Smooth muscle cell (in vitro differentiated cells): Measurements from ENCODE around the gene SOX8. TPM values are rescaled to one million over a fixed set of nuclear protein-coding genes. Genes with fewer than 3 reads are reported as not detected.
"Not testable (repeated sequence)": the region's sequence is repeated elsewhere in the genome, so short reads cannot be mapped to it uniquely, and the experiment has no call there.

ENCODE experiments used
- DNase-seq: peaks from one replicate; lab custom pipeline; 2025; ENCODE audit not compliant: unreplicated experiment; lab: John Stamatoyannopoulos, UW
- H2AFZ ChIP-seq: fragments of 200-600 bp; sonication (generic); 2 replicates; pipeline ENCODE4 v1.6.0; 2016; ENCODE audit warnings: antibody characterized with exemption, low read depth, mild to moderate bottlenecking
- H3F3A ChIP-seq: fragments of 200-600 bp; sonication (generic); 2 replicates; pipeline ENCODE4 v1.6.0; 2017; ENCODE audit warnings: antibody characterized with exemption, low read depth
- H3K27ac ChIP-seq: fragments of 200-600 bp; sonication (generic); 2 replicates; pipeline ENCODE4 v1.5.1; 2016; ENCODE audit warnings: low read depth, mild to moderate bottlenecking
- H3K27me3 ChIP-seq: fragments of 200-600 bp; sonication (generic); 2 replicates; pipeline ENCODE4 v1.6.1; 2016; ENCODE audit warnings: low read depth, mild to moderate bottlenecking
- H3K36me3 ChIP-seq: fragments of 200-600 bp; sonication (generic); 2 replicates; pipeline ENCODE4 v1.5.1; 2016; ENCODE audit warnings: low read depth
- H3K4me1 ChIP-seq: fragments of 200-600 bp; sonication (generic); 2 replicates; pipeline ENCODE4 v1.5.1; 2016; ENCODE audit warnings: low read depth
- H3K4me2 ChIP-seq: fragments of 200-600 bp; sonication (generic); 2 replicates; pipeline ENCODE4 v1.6.0; 2016; ENCODE audit warnings: mild to moderate bottlenecking
- H3K4me3 ChIP-seq: fragments of 200-600 bp; sonication (generic); 2 replicates; pipeline ENCODE4 v1.5.1; 2016; ENCODE audit warnings: mild to moderate bottlenecking
- H3K79me2 ChIP-seq: fragments of 200-600 bp; sonication (generic); 2 replicates; pipeline ENCODE4 v1.6.0; 2016; ENCODE audit warnings: low read depth, mild to moderate bottlenecking
- H3K9ac ChIP-seq: fragments of 200-600 bp; sonication (generic); 2 replicates; pipeline ENCODE4 v1.6.0; 2016; ENCODE audit warnings: low read depth
- H3K9me3 ChIP-seq: fragments of 200-600 bp; sonication (generic); replicated peaks from 2 replicates; pipeline ENCODE4 v1.5.1; 2016; ENCODE audit warnings: low read depth
- H4K20me1 ChIP-seq: fragments of 200-600 bp; sonication (generic); 2 replicates; pipeline ENCODE4 v1.6.0; 2016; ENCODE audit warnings: low read depth
- CTCF ChIP-seq: fragments of 200-600 bp; sonication (generic); IDR thresholded peaks from 2 replicates; pipeline ENCODE4 v1.5.1; 2017; ENCODE audit warnings: borderline replicate concordance, mild to moderate bottlenecking, antibody characterized with exemption; ENCODE audit not compliant: insufficient read depth, poor library complexity, severe bottlenecking
- WGBS: methylation state at CpG from one replicate; pipeline ENCODE4 v1.1.7; 2016; ENCODE audit warnings: low lambda C conversion rate; 5-methylcytosine and 5-hydroxymethylcytosine counted together
- polyA plus RNA-seq: library from polyadenylated mRNA; unstranded; fragments of >200 nt; fragmentation: Nextera tagmentation; extraction: Ambion mirVana; gene quantifications from 2 replicates; pipeline ENCODE4 v1.2.1, GENCODE V29; 2016
- total RNA-seq: library from RNA; depleted of rRNA; stranded (reverse); fragments of >200 nt; gene quantifications from 2 replicates; pipeline ENCODE4 v1.2.3, GENCODE V29; 2014

SOX8 gene
- total and polyA plus RNA-seq, 2 experiments from 2014 or later, result 1.8 to 3.5 TPM

GRCh38 chr16:952321-952720 is 29.2 kb upstream of the SOX8 start:
- Histone ChIP-seq H3K27ac (no peak overlapping the region), H3K4me1 (no peaks in the 10 kb centered on the region), H3F3A (no peaks in the 10 kb centered on the region), H3K79me2 (peaks cover 4% of the 10 kb centered on the region), H3K36me3 (no peaks in the 10 kb centered on the region), H4K20me1 (peaks cover 28% of the 10 kb centered on the region), H3K4me2 (no peak overlapping the region), H3K9ac (no peak overlapping the region), H2AFZ (no peak overlapping the region), H3K4me3 (no peak overlapping the region), H3K9me3 (no peaks in the 10 kb centered on the region), H3K27me3 (no peaks in the 10 kb centered on the region)
- no peak for DNase-seq
- 93% methylated on average over 12 of the region's 12 CpGs for whole genome bisulfite sequencing
- TF ChIP-seq CTCF, result no peak

GRCh38 chr16:953818-954217 is 27.8 kb upstream of the SOX8 start:
- WGBS, result 95% methylated on average over 4 of the region's 7 CpGs

GRCh38 chr16:955766-956165 is 25.8 kb upstream of the SOX8 start:
- H4K20me1 ChIP-seq, result peaks cover 34% of the 10 kb centered on the region
- H2AFZ ChIP-seq, DNase-seq, H3K27ac ChIP-seq, H3K4me3 ChIP-seq, H3K36me3 ChIP-seq, H3K27me3 ChIP-seq, H3K9me3 ChIP-seq, H3F3A ChIP-seq, H3K4me2 ChIP-seq, H3K79me2 ChIP-seq, H3K9ac ChIP-seq, H3K4me1 ChIP-seq: not testable (repeated sequence)
- 95% methylated on average over 22 of the region's 27 CpGs for WGBS

More at GRCh38 chr16:953818-954217, 27.8 kb upstream of the SOX8 start:
- H3F3A ChIP-seq, H3K9ac ChIP-seq, H3K79me2 ChIP-seq, H3K4me2 ChIP-seq, H3K4me3 ChIP-seq, H3K9me3 ChIP-seq, H3K4me1 ChIP-seq, H3K27ac ChIP-seq, H2AFZ ChIP-seq, H3K27me3 ChIP-seq, DNase-seq, H3K36me3 ChIP-seq: not testable (repeated sequence)
- H4K20me1 ChIP-seq, result peaks cover 32% of the 10 kb centered on the region

- 93% methylated on average over 24 of the region's 24 CpGs for WGBS
Observed at GRCh38 chr16:959232-960040, 22.1 kb upstream of the SOX8 start.

More at GRCh38 chr16:959232-960040, 22.1 kb upstream of the SOX8 start:
- Histone ChIP-seq H3K79me2 (peaks cover 7% of the 10 kb centered on the region), H3K27ac (no peak overlapping the region), H3K9ac (no peak overlapping the region), H3K9me3 (no peaks in the 10 kb centered on the region), H3F3A (peaks cover 2% of the 10 kb centered on the region), H3K4me2 (no peak overlapping the region), H3K4me3 (no peak overlapping the region), H3K36me3 (no peaks in the 10 kb centered on the region), H3K4me1 (no peaks in the 10 kb centered on the region), H3K27me3 (no peaks in the 10 kb centered on the region), H4K20me1 (peaks cover 26% of the 10 kb centered on the region), H2AFZ (no peak overlapping the region)
- TF ChIP-seq CTCF, result no peak
- no peak for DNase-seq
